K562 (cell line): ENCODE data around the gene NRXN3. TPM values are rescaled to one million over a fixed set of nuclear protein-coding genes. Genes with fewer than 3 reads are reported as not detected.

Experiments
- ATAC-seq: fragments of 200-7000 bp; cut with Tn5 transposase; 3 replicates; pipeline ENCODE4 v1.9.1; 2020; ENCODE audit warnings: moderate library complexity
- BruUV-seq: library from RNA; stranded (reverse); fragments of 400-500 nt; replicated peaks from 2 replicates; lab custom pipeline; 2021; lab: Mats Ljungman, UMichigan
- CTCF ChIA-PET: fragments of 300-600 bp; formaldehyde crosslinking; extraction: SDS; loops from one replicate; lab custom pipeline; 2021; ENCODE audit warnings: low intra/inter-chr PET ratio; lab: Yijun Ruan, JAX
- POLR2A ChIA-PET: fragments of 300-600, 350-650 bp; sonication (Branson Sonifier 250); formaldehyde crosslinking; extraction: SDS; loops from one replicate; lab custom pipeline; 2021; ENCODE audit warnings: antibody characterized with exemption, inconsistent platforms; lab: Yijun Ruan, JAX
- DNase-seq, 4 experiments: peaks; one replicate each; pipeline versions ENCODE4 v3.0.0 to v3.0.0-alpha.2; 2011 to 2018; ENCODE audit warnings: low spot score in 3 of 4, mixed read lengths in 3 of 4; ENCODE audit errors: extremely low read depth in 1 of 4
- FAIRE-seq: peaks from 2 replicates; lab custom pipeline; 2011; peaks lifted over from hg19 to GRCh38; lab: Jason Lieb, UNC
- H2AFZ ChIP-seq: 2 replicates; pipeline ENCODE4 v1.6.0; 2011; ENCODE audit warnings: low read depth, low read length, control low read depth, inconsistent platforms
- H3K27ac ChIP-seq: fragments of 200-600 bp; 3 replicates; pipeline ENCODE4 v1.8.0; 2011; ENCODE audit warnings: low read depth, mild to moderate bottlenecking, control low read depth, inconsistent platforms, low read length, moderate library complexity, mixed read lengths; ENCODE audit errors: extremely low read depth
- H3K27me3 ChIP-seq, 2 experiments: fragments of 300-600 bp in 1 of 2; 2 replicates in 1 of 2; 3 replicates in 1 of 2; pipeline versions ENCODE4 v1.6.0 to v1.8.0; 2011; ENCODE audit warnings: inconsistent platforms in 2 of 2, low read length in 2 of 2, mild to moderate bottlenecking in 1 of 2, mixed read lengths in 1 of 2, moderate library complexity in 1 of 2; ENCODE audit not compliant: control insufficient read depth in 2 of 2, insufficient read depth in 2 of 2
- H3K36me3 ChIP-seq: fragments of 300-600 bp; 3 replicates; pipeline ENCODE4 v1.8.0; 2011; ENCODE audit warnings: mild to moderate bottlenecking, low read length, inconsistent platforms; ENCODE audit not compliant: control insufficient read depth, insufficient read depth
- H3K4me1 ChIP-seq, 2 experiments: fragments of 200-600 bp in 1 of 2; replicated peaks in 1 of 2; 2 replicates in 1 of 2; 3 replicates in 1 of 2; pipeline versions ENCODE4 v1.5.1 to v1.8.0; 2011; ENCODE audit warnings: inconsistent platforms in 2 of 2, low read length in 2 of 2, mild to moderate bottlenecking in 1 of 2, mixed read lengths in 1 of 2, moderate library complexity in 1 of 2; ENCODE audit not compliant: control insufficient read depth in 2 of 2, insufficient read depth in 2 of 2
- H3K4me2 ChIP-seq: 2 replicates; pipeline ENCODE4 v1.6.1; 2011; ENCODE audit warnings: low read length, control low read depth, inconsistent platforms, mixed read lengths; ENCODE audit not compliant: insufficient read depth
- H3K4me3 ChIP-seq: fragments of 200-600 bp; sonication (generic), shearing (Covaris generic); 2 replicates; pipeline ENCODE4 v1.5.1; 2016; ENCODE audit warnings: control low read depth, inconsistent platforms
- H3K79me2 ChIP-seq: fragments of 200-600 bp; 3 replicates; pipeline ENCODE4 v1.8.0; 2011; ENCODE audit warnings: low read length, inconsistent platforms; ENCODE audit not compliant: control insufficient read depth, insufficient read depth
- H3K9ac ChIP-seq, 2 experiments: 2 replicates each; pipeline versions ENCODE4 v1.6.0 to v1.6.1; 2011; ENCODE audit warnings: low read depth in 2 of 2, low read length in 2 of 2, control low read depth in 1 of 2, inconsistent platforms in 1 of 2, mild to moderate bottlenecking in 1 of 2, mixed read lengths in 1 of 2; ENCODE audit not compliant: insufficient read depth in 1 of 2
- H3K9me1 ChIP-seq: one replicate; pipeline ENCODE4 v1.6.0; 2011; ENCODE audit warnings: inconsistent platforms, mild to moderate bottlenecking, low read length, moderate library complexity; ENCODE audit not compliant: control insufficient read depth, insufficient read depth
- H3K9me3 ChIP-seq: replicated peaks from 2 replicates; pipeline ENCODE4 v1.5.1; 2011; ENCODE audit warnings: low read depth, low read length, inconsistent platforms; ENCODE audit not compliant: control insufficient read depth, insufficient read depth
- H4K20me1 ChIP-seq: replicated peaks from 2 replicates; pipeline ENCODE4 v1.6.1; 2011; ENCODE audit warnings: low read length, inconsistent platforms, mixed read lengths; ENCODE audit not compliant: control insufficient read depth, insufficient read depth
- DIDO1 ChIP-seq: fragments of 450-650 bp; IDR thresholded peaks from 2 replicates; pipeline ENCODE4 v1.6.1; 2016; ENCODE audit warnings: low read depth, missing biosample characterization, missing genetic modification characterization
- ESRRB ChIP-seq: fragments of 250-450 bp; sonication (Bioruptor Pico); IDR thresholded peaks from 2 replicates; pipeline ENCODE4 v1.5.0; 2020; ENCODE audit warnings: mild to moderate bottlenecking, moderate library complexity, borderline replicate concordance
- FOXA3 ChIP-seq, 2 experiments: fragments of 450-650 bp in 1 of 2; sonication (generic) in 1 of 2; formaldehyde crosslinking; IDR thresholded peaks in 1 of 2; conservative IDR thresholded peaks in 1 of 2; 2 replicates each; pipeline versions ENCODE4 v1.4.0 to v1.8.0; 2020 to 2022; ENCODE audit warnings: mild to moderate bottlenecking in 2 of 2, missing genetic modification reagents in 1 of 2
- ZBTB17 ChIP-seq: fragments of 450-650 bp; formaldehyde crosslinking; IDR thresholded peaks from 2 replicates; pipeline ENCODE4 v1.4.0; 2020; ENCODE audit warnings: mild to moderate bottlenecking
- ZFP1 ChIP-seq: fragments of 450-650 bp; formaldehyde crosslinking; IDR thresholded peaks from 2 replicates; pipeline ENCODE4 v1.4.0; 2020; ENCODE audit warnings: mild to moderate bottlenecking, mixed read lengths
- ZNF24 ChIP-seq: fragments of 450-650 bp; IDR thresholded peaks from 2 replicates; pipeline ENCODE4 v1.6.1; 2016
- ZNF347 ChIP-seq: fragments of 450-650 bp; formaldehyde crosslinking; IDR thresholded peaks from 2 replicates; pipeline ENCODE4 v1.4.0; 2020; ENCODE audit warnings: low read depth, mild to moderate bottlenecking, moderate library complexity
- ZNF75A ChIP-seq: fragments of 450-650 bp; formaldehyde crosslinking; IDR thresholded peaks from 2 replicates; pipeline ENCODE4 v1.4.0; 2020; ENCODE audit warnings: mild to moderate bottlenecking
- WGBS: fragments of 100-300 bp; shearing (Covaris generic); methylation state at CpG from one replicate; pipeline ENCODE4 v1.1.6; 2016; ENCODE audit warnings: low coverage, mixed read lengths; ENCODE audit not compliant: insufficient coverage; ENCODE audit errors: missing lambda C conversion rate; 5-methylcytosine and 5-hydroxymethylcytosine counted together
- in situ Hi-C: fragments of 300-500 bp; cut with MboI; formaldehyde crosslinking; loops from 4 replicates; pipeline ENCODE4 v1.15.0; 2018; ENCODE audit warnings: inconsistent platforms, mixed read lengths
- intact Hi-C: fragments of 100-400 bp; cut with micrococcal nuclease; formaldehyde crosslinking; loops from 2 replicates; pipeline ENCODE4 v1.14.2; 2022
- polyA plus RNA-seq, 8 experiments: library from polyadenylated mRNA; depleted of rRNA in 4 of 8; stranded (reverse) in 5 of 8; unstranded in 3 of 8; fragments of >200 nt; fragmentation: Nextera tagmentation in 2 of 8; fragmentation: Illumina TruSeq in 1 of 8; extraction: Ambion mirVana in 2 of 8; extraction: Trizol in 1 of 8; gene quantifications; 2 replicates each; pipeline versions ENCODE4 v1.2.1 to v1.2.3, GENCODE V29; 2011 to 2014; ENCODE audit warnings: inconsistent platforms in 1 of 8, missing spikeins in 1 of 8
- total RNA-seq, 7 experiments: library from RNA; depleted of rRNA in 6 of 7; stranded (reverse); fragments of >200 nt in 6 of 7; fragmentation: Illumina TruSeq in 2 of 7; extraction: Trizol in 2 of 7; gene quantifications; 2 replicates each; pipeline versions ENCODE4 v1.2.1 to v1.2.3, GENCODE V29; 2011 to 2021; ENCODE audit warnings: low replicate concordance in 1 of 7
- TF ChIP-seq, protein P1 (sequence below): fragments of 250-450 bp; sonication (Bioruptor Pico); IDR thresholded peaks from 2 replicates; pipeline ENCODE4 v1.5.1; 2021; ENCODE audit warnings: mild to moderate bottlenecking
- TF ChIP-seq, protein P2 (sequence below): fragments of 450-650 bp; formaldehyde crosslinking; IDR thresholded peaks from 2 replicates; pipeline ENCODE4 v1.4.0; 2022; ENCODE audit warnings: missing genetic modification characterization
- TF ChIP-seq, protein P3 (sequence below), 2 experiments: fragments of 200-800 bp in 1 of 2; sonication (Bioruptor generic) in 1 of 2; sonication (generic) in 1 of 2; formaldehyde crosslinking in 1 of 2; IDR thresholded peaks in 1 of 2; conservative IDR thresholded peaks in 1 of 2; 2 replicates each; pipeline versions ENCODE4 v1.5.0 to v1.6.1; 2016 to 2020; ENCODE audit warnings: missing compliant biosample characterization in 1 of 2, missing genetic modification characterization in 1 of 2, missing genetic modification reagents in 1 of 2
- TF ChIP-seq, protein P4 (sequence below): fragments of 250-450 bp; sonication (Bioruptor Pico); IDR thresholded peaks from 2 replicates; pipeline ENCODE4 v1.5.0; 2021; ENCODE audit warnings: mild to moderate bottlenecking, borderline replicate concordance

The NRXN3 gene
- total and polyA plus RNA-seq, 9 of the 15 experiments (the other 6 are each of a cell fraction or from before 2014, with no cell fraction given): 0.09 TPM; not detected in 8

DNA sequence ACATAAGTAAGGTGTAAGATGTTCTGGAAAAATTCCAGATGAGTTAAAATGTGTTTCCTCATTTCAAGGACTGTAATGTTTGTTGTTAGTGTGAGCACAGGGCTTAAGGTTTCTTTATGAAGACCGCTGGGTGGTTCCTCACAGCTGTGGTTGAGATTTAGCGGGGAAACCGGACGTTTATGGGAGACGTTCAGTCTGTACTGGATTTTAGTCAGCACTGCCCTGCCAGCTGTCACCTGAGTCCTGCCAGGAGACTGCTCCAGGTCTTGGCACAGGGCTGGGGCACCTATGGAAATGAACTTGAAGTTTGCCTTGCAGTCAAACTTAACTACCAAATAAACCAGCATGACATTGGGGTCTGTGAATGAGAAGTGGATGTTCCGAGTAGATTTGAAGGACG is 1485.9 kb downstream of the NRXN3 start (continued):
- TF ChIP-seq, protein P1, sequence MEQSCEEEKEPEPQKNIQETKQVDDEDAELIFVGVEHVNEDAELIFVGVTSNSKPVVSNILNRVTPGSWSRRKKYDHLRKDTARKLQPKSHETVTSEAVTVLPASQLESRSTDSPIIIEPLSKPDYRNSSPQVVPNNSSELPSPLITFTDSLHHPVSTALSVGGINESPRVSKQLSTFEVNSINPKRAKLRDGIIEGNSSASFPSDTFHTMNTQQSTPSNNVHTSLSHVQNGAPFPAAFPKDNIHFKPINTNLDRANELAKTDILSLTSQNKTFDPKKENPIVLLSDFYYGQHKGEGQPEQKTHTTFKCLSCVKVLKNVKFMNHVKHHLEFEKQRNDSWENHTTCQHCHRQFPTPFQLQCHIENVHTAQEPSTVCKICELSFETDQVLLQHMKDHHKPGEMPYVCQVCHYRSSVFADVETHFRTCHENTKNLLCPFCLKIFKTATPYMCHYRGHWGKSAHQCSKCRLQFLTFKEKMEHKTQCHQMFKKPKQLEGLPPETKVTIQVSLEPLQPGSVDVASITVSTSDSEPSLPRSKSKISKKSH (CRISPR knock-in tag): no peak

DNA sequence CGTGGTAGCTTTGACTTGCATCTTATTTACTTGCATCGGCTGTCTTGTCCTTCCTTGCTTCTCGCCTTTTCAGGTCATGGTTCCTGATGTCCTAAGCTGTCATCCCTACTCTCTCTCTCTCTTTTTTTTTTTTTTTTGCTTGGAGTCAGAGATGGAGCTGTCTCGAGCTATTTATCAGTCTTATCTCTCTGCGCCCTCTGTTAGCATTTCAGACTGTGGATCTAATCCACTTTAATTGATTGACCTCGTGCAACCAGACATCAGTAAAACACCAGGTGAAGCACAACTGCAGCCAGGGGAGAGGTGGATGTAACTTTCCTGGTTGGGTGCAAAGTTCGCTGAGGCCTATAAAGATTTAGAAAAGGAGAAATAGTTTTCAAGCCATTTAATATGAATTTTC is 1486.3 kb downstream of the NRXN3 start:
- Histone ChIP-seq H3K4me3 (no peak overlapping the region), H3K9me1 (no peaks in the 10 kb centered on the region), H3K9me3 (no peaks in the 10 kb centered on the region), H3K4me2 (no peak overlapping the region), H3K27ac (no peak overlapping the region), H3K36me3 (no peaks in the 10 kb centered on the region), H2AFZ (no peak overlapping the region), H3K79me2 (no peaks in the 10 kb centered on the region), H4K20me1 (no peaks in the 10 kb centered on the region), H3K27me3 (no peaks in the 10 kb centered on the region), H3K9ac (no peak overlapping the region), H3K4me1 (no peaks in the 10 kb centered on the region)
- no TSS peak for BruUV-seq
- FAIRE-seq: no peak
- intact Hi-C loops (no loop called here), in situ Hi-C loops (no loop called here)
- no peak for DNase-seq
- POLR2A ChIA-PET: no interaction called here
- WGBS: 0% methylated on average over 6 of the region's 7 CpGs
- no peak for ATAC-seq
- CTCF ChIA-PET: interaction anchor here (0.5 kb wide), 1 partner anchor 16 kb away, joined by 3 read pairs; no protein-coding TSS in a partner anchor
- TF ChIP-seq DIDO1 (tag): no peak
- TF ChIP-seq, protein P2, sequence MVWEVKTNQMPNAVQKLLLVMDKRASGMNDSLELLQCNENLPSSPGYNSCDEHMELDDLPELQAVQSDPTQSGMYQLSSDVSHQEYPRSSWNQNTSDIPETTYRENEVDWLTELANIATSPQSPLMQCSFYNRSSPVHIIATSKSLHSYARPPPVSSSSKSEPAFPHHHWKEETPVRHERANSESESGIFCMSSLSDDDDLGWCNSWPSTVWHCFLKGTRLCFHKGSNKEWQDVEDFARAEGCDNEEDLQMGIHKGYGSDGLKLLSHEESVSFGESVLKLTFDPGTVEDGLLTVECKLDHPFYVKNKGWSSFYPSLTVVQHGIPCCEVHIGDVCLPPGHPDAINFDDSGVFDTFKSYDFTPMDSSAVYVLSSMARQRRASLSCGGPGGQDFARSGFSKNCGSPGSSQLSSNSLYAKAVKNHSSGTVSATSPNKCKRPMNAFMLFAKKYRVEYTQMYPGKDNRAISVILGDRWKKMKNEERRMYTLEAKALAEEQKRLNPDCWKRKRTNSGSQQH (CRISPR knock-in tag): no peak
- no peak for TF ChIP-seq ZBTB17 (CRISPR knock-in tag)
- no peak for TF ChIP-seq ZNF347 (CRISPR knock-in tag)
- TF ChIP-seq, protein P3, sequence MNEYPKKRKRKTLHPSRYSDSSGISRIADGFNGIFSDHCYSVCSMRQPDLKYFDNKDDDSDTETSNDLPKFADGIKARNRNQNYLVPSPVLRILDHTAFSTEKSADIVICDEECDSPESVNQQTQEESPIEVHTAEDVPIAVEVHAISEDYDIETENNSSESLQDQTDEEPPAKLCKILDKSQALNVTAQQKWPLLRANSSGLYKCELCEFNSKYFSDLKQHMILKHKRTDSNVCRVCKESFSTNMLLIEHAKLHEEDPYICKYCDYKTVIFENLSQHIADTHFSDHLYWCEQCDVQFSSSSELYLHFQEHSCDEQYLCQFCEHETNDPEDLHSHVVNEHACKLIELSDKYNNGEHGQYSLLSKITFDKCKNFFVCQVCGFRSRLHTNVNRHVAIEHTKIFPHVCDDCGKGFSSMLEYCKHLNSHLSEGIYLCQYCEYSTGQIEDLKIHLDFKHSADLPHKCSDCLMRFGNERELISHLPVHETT (CRISPR knock-in tag; conservative IDR thresholded peaks at IDR 0.05 in 1 of 2, IDR thresholded peaks at IDR 0.05 in 1 of 2): no peak
- TF ChIP-seq, protein P4, sequence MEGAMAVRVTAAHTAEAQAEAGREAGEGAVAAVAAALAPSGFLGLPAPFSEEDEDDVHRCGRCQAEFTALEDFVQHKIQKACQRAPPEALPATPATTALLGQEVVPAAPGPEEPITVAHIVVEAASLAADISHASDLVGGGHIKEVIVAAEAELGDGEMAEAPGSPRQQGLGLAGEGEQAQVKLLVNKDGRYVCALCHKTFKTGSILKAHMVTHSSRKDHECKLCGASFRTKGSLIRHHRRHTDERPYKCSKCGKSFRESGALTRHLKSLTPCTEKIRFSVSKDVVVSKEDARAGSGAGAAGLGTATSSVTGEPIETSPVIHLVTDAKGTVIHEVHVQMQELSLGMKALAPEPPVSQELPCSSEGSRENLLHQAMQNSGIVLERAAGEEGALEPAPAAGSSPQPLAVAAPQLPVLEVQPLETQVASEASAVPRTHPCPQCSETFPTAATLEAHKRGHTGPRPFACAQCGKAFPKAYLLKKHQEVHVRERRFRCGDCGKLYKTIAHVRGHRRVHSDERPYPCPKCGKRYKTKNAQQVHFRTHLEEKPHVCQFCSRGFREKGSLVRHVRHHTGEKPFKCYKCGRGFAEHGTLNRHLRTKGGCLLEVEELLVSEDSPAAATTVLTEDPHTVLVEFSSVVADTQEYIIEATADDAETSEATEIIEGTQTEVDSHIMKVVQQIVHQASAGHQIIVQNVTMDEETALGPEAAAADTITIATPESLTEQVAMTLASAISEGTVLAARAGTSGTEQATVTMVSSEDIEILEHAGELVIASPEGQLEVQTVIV (CRISPR knock-in tag): no peak
- TF ChIP-seq ZNF24: no peak
- no peak for TF ChIP-seq ZFP1 (CRISPR knock-in tag)
- no peak for TF ChIP-seq FOXA3 (CRISPR knock-in tag; conservative IDR thresholded peaks at IDR 0.05 in 1 of 2, IDR thresholded peaks at IDR 0.05 in 1 of 2)
- TF ChIP-seq ZNF75A: no peak
- no peak for TF ChIP-seq ESRRB
